ENCODE measurements around the gene TMED8.

DNA sequence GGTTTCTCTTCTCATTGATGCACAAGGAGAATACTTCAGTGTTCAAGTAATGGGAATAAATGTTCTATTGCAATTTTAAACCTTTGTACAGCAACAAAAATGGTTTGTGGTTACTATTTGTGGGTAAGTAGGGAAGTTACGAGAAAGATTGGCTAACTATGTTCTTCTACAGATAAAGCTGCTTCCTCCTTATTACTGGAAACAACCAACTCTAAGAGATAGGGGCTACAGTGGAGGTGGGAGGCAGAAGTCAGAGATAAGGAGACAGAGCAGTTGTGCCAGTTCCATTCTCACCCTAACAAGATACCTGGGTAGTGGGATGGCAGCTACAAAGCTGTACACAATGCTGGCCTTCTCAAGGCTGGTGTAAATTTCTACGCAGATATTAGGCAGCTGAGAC, 30.3 kb upstream of the TMED8 start:
- TF ChIP-seq, protein P1, sequence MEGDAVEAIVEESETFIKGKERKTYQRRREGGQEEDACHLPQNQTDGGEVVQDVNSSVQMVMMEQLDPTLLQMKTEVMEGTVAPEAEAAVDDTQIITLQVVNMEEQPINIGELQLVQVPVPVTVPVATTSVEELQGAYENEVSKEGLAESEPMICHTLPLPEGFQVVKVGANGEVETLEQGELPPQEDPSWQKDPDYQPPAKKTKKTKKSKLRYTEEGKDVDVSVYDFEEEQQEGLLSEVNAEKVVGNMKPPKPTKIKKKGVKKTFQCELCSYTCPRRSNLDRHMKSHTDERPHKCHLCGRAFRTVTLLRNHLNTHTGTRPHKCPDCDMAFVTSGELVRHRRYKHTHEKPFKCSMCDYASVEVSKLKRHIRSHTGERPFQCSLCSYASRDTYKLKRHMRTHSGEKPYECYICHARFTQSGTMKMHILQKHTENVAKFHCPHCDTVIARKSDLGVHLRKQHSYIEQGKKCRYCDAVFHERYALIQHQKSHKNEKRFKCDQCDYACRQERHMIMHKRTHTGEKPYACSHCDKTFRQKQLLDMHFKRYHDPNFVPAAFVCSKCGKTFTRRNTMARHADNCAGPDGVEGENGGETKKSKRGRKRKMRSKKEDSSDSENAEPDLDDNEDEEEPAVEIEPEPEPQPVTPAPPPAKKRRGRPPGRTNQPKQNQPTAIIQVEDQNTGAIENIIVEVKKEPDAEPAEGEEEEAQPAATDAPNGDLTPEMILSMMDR (optimal IDR thresholded peaks at IDR 0.05 in 1 of 3, IDR thresholded peaks at IDR 0.05 in 1 of 3, conservative IDR thresholded peaks at IDR 0.05 in 1 of 3; ENCODE audit: extremely low read depth in 1 of 3, insufficient read depth in 2 of 3, low read length in 3 of 3), result no peak
- TF ChIP-seq EZH2 (IDR thresholded peaks at IDR 0.05; ENCODE audit: low read length), result no peak

Measured in keratinocyte (primary cell).